HepG2 (cell line): Measurements from ENCODE around the gene CFAP100.

Experiments used
- CBFB ChIP-seq: sonication (generic); formaldehyde crosslinking; IDR thresholded peaks from 2 replicates; pipeline ENCODE4 v1.4.0; 2020; ENCODE audit warnings: missing genetic modification reagents
- CHD2 ChIP-seq: IDR thresholded peaks from 2 replicates; pipeline ENCODE4 v1.6.1; 2011; ENCODE audit warnings: low read depth, low read length, improper control_type of control experiment
- CTCF ChIP-seq: sonication (generic); formaldehyde crosslinking; IDR thresholded peaks from 2 replicates; pipeline ENCODE4 v1.5.0; 2020; ENCODE audit warnings: mild to moderate bottlenecking, missing genetic modification reagents, moderate library complexity
- EZH2 ChIP-seq: conservative IDR thresholded peaks from 2 replicates; pipeline ENCODE4 v1.6.1; 2012; ENCODE audit warnings: mild to moderate bottlenecking, low read depth, low read length, moderate library complexity
- HDAC6 ChIP-seq: fragments of 200-600 bp; sonication (generic); IDR thresholded peaks from 2 replicates; pipeline ENCODE4 v1.7.0; 2017; ENCODE audit warnings: mild to moderate bottlenecking, antibody characterized with exemption, low read length, low read depth
- KDM5A ChIP-seq: fragments of 200-600 bp; sonication (generic); IDR thresholded peaks from 2 replicates; pipeline ENCODE4 v1.7.0; 2018; ENCODE audit warnings: antibody characterized with exemption, mild to moderate bottlenecking, low read length, borderline replicate concordance
- RBM39 ChIP-seq: fragments of 200-400 bp; formaldehyde crosslinking; IDR thresholded peaks from one replicate; pipeline ENCODE4 v1.6.1; 2018; ENCODE audit warnings: antibody characterized with exemption, mild to moderate bottlenecking, low read depth, low read length; ENCODE audit not compliant: poor library complexity, severe bottlenecking
- REST ChIP-seq, 2 experiments: IDR thresholded peaks; 2 replicates each; pipeline ENCODE4 v1.6.1; 2011 to 2012; ENCODE audit warnings: low read length in 2 of 2, borderline replicate concordance in 1 of 2, low read depth in 1 of 2, mild to moderate bottlenecking in 1 of 2, moderate library complexity in 1 of 2
- TEAD2 ChIP-seq: sonication (generic); formaldehyde crosslinking; IDR thresholded peaks from 2 replicates; pipeline ENCODE4 v1.9.0; 2021; ENCODE audit warnings: missing genetic modification reagents
- ZGPAT ChIP-seq: IDR thresholded peaks from 2 replicates; pipeline ENCODE4 v1.6.1; 2016; ENCODE audit warnings: mild to moderate bottlenecking
- ZNF274 ChIP-seq: sonication (generic); formaldehyde crosslinking; IDR thresholded peaks from 2 replicates; pipeline ENCODE4 v1.5.1; 2020; ENCODE audit warnings: mild to moderate bottlenecking, missing genetic modification reagents
- ZNF878 ChIP-seq: sonication (generic); formaldehyde crosslinking; IDR thresholded peaks from 2 replicates; pipeline ENCODE4 v1.8.1; 2023; ENCODE audit warnings: mild to moderate bottlenecking, missing genetic modification reagents, moderate library complexity
- TF ChIP-seq, protein P1 (sequence below): sonication (generic); formaldehyde crosslinking; conservative IDR thresholded peaks from 2 replicates; pipeline ENCODE4 v1.4.0; 2020; ENCODE audit warnings: missing genetic modification reagents

DNA sequence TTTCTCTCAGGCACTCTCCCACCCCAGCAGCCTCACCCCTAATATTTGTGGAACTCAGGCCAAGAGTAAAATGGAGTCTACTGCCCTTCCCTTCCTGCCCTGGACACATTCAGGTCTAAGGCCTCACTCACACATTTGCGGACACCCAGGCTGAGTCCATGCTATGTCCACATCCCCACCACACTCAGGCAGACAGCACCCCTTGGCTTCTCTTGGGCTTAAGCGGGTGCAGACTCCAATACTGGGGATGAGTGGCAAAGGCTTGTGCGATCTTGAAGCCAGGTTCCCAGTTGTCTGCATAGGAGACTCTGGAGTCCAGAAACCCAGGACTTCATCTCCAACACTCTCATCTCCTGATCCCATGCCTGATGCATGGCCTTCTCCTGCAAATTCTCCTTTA is 17.5 kb upstream of the CFAP100 start:
- TF ChIP-seq CTCF (CRISPR knock-in tag): no peak
- TF ChIP-seq CBFB (CRISPR knock-in tag): no peak
- TF ChIP-seq ZGPAT (CRISPR knock-in tag): no peak
- TF ChIP-seq, protein P1, sequence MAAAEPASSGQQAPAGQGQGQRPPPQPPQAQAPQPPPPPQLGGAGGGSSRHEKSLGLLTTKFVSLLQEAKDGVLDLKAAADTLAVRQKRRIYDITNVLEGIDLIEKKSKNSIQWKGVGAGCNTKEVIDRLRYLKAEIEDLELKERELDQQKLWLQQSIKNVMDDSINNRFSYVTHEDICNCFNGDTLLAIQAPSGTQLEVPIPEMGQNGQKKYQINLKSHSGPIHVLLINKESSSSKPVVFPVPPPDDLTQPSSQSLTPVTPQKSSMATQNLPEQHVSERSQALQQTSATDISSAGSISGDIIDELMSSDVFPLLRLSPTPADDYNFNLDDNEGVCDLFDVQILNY (CRISPR knock-in tag): no peak
- TF ChIP-seq KDM5A: no peak
- no peak for TF ChIP-seq TEAD2 (CRISPR knock-in tag)
- no peak for TF ChIP-seq HDAC6
- TF ChIP-seq RBM39: no peak
- TF ChIP-seq REST (IDR thresholded peaks at IDR 0.05; ENCODE audit: borderline replicate concordance in 1 of 2, low read depth in 1 of 2, low read length in 2 of 2): no peak
- no peak for TF ChIP-seq ZNF878 (CRISPR knock-in tag)
- TF ChIP-seq ZNF274: no peak
- TF ChIP-seq EZH2: no peak
- TF ChIP-seq CHD2: no peak
